CD4-positive, alpha-beta T cell treated with Interleukin-17A for 4 hours (primary cell): ENCODE measurements around the gene GAMT.
A peak's percentile ranks its signal among the peaks of the same experiment; 100 is the strongest.

Experiments
- DNase-seq: peaks from one replicate; pipeline ENCODE4 v3.0.0-alpha.2; 2020; ENCODE audit warnings: mixed read lengths

GAMT gene

GRCh38 chr19:1417681-1418495, 16.5 kb upstream of the GAMT start:
- DNase-seq = no peak

DNA sequence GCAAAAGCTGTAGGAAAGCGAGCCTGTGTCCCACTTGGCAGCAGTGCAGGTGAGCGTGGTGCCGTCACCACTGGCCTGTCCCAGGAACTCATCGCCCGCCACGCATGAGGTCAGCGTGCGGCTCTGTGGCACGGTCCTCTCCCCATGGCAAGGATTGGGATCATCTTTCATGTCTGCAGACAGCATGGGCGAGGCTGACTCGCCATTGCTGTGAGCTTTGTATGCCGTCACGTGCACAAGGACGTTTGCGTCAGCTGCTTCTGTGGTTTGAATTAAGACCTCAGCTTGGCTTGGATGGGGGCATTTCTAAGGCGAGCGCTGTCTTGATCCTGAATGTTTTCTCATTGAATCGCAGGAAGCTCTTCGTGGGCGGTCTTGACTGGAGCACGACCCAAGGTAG, 15.8 kb upstream of the GAMT start:
- no peak for DNase-seq

DNA sequence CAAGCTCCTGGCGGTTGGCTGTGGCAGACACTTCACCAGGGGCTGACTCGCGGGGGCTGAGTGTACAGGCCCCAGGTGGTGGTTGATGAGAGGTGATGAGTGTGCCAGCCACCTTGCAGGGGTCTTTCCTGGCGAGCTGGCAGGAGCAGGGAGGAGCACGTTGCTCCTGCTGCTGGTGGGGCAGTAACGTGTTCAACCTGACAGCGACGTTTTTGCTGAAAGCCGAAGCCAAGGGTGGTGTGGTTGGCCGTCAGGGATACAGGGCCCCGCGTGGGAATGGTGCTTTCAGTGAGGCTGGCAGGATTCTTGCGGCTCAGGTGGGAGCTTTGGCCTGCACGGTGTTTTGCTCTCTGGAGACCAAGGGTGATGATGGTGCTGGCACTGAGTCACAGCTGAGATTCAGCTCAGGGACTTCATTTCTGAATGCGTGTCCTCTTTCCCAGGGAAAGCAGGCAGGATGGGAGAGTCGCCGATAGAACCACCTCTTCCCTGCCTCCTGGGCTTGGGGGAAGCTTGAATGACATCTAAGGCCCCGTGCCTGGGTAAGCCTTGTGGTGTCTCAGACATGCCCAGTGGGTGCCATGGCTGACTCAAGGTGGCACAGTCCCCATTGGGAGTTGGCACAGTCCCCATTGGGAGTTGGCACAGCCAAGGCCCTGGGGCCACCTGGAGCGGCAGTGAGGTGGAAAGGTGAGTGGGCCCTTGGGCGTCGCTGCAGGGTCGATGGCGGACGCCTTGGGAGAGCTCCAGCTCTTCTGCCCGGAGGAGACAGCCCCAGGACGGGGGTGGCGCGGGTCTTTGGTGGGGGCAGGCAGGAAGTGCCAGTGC, 14.9 kb upstream of the GAMT start:
- no peak for DNase-seq

DNA sequence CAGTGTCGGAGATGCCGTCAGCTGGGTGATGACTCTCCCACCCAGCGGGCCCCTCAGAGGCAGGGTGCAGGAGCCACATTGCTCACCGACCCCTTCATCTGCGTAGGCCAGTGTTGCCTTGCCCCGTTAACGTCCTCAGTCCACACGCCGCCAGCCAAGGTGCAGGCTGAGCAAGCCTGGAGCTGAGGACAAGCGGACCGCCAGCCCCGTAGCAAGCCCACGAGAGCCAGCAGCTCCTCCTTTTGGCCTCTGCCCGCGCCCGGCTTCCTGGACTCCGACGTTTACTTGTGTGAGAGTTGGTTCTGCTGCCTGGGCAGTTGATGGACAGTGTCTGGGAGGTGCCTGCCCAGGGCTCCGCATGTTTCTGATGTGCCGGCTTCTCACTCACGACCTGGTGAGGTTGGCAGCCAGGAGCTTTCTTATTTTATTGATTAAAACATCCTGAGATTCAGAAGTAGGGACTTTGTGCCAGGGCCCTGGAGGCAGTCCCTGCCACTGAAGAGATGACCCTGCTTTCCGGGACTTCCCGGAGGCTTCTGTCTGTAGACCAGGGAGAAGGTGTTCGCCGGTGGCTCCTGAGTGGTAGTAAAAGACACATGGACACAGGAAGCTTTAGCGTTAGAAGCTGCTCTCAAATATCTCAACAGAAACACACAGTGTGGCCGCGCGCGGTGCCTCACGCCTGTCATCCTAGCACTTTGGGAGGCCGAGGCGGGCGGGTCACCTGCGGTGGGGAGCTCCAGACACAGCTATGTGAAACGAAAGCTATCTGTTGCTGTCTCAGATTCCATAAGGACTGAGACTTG, 11.9 kb upstream of the GAMT start:
- DNase-seq = no peak

GRCh38 chr19:1412323-1412923, 11.1 kb upstream of the GAMT start:
- DNase-seq = no peak

DNA sequence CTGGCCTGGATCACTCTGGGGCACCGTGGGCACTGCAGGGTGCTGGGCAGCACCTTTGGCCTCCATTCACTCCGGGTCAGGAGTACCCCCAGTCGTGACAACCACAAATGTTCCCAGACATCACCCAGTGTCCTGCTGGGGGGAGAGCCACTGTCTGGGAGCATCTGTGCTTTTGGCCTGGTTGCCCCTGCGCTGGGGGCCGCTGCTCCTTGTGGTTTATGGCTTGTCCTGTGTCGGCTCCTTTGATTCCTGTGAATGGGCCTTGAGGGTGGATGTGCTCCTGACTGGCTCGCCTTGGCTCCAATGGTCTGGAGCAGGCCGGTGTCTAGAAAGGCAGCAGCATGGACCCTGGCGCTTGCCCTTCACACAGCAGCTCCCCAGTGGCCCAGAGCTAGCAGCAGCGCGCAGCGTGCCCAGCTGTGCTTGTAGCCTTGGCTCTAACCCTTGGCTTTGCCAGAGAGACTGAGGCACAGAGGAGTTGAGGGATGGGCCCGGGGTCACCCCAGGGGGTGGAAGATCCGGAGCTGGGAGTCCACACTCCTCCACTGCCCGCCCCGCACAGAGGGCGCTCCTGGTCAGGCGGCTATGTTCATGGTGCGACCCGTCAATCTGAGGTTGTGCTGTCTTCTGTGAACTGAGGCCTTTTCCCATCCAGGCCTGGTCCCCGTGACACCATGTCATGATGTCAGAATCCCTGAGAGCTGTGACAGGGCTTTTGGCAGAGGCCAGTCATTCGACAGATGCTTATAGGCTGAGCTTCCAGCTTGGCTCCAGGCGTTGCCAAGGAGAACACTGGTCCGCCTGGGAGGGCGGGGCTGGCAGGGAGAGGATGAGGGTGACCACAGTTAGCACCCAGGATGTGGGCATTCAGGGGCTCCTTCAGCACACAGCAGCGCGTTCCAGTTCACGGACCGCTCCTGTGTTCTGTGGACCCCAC, 10.2 kb upstream of the GAMT start:
- DNase-seq = peak; percentile 19

- DNase-seq = no peak
These were observed 9.4 kb upstream of the GAMT start for GRCh38 chr19:1410789-1411188.

DNA sequence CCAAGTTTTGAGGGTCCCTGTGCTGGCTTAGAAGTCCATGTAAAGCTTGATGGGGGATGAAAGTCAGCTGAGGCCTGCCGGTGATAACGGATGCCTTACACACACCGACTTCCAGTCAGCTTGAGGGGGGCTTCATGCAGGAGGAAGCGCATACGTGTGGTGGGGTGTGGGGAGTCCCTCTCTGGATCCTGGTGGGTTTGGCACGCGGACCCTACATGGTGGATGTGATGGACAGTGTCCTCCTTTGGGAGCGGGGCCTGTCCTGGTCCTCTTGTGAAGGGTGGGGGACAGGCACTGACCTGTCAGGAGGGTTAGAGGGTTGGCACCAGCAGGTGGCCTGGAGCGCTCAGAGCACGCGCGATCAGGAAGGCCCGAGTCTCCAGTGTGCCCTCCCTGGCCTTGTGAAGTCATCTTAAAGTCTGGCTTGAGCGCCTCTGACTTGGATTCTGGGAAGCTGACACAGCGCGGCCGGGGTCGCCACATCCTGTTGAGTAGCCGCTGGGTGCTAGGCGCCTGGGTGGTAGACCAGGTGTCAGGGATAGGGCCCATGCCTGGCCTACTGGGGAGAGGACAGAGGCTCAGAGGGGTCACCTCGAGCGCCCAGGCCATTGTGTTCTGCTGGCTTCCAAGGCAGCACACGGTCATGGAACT, 8.9 kb upstream of the GAMT start:
- DNase-seq = no peak

DNA sequence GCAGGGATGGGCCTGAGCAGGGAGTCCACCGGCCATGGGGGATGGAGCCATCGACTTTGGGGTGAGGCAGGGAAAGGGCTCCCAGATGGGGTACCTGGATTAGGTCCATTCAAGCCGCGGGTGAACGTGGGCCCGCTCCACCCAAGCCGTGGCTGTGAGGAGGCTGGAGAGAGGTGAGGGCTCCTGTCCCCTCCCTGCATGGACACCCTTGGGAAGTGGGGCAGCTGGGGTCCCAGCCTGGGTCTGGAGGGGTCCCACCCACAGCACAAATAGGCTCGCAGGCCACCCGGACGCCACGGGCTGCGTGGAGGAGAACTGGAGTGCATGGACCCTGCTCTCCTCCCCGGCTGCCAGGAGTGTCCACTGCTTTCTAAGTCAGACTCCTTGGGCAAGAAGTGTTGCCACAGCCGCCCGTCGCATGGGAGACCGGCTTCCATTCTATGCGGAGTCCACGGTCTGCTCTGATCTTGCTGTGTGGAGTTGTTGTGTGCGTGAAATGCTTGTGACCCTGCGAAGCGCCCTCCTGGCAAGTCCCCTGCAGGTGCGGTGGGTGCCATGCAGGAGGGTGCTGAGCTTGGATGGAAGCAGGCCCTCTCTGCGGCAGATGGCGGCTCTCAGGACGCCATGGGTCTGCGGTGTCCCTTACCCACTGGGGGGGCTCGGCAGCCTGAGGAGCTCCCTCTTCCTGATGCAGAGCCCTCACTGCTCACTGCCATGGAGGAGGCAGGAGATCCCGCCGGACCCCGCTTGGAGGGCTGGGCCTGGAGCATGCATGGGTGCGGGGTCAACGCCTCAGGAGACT, 8.1 kb upstream of the GAMT start:
- no peak for DNase-seq

DNA sequence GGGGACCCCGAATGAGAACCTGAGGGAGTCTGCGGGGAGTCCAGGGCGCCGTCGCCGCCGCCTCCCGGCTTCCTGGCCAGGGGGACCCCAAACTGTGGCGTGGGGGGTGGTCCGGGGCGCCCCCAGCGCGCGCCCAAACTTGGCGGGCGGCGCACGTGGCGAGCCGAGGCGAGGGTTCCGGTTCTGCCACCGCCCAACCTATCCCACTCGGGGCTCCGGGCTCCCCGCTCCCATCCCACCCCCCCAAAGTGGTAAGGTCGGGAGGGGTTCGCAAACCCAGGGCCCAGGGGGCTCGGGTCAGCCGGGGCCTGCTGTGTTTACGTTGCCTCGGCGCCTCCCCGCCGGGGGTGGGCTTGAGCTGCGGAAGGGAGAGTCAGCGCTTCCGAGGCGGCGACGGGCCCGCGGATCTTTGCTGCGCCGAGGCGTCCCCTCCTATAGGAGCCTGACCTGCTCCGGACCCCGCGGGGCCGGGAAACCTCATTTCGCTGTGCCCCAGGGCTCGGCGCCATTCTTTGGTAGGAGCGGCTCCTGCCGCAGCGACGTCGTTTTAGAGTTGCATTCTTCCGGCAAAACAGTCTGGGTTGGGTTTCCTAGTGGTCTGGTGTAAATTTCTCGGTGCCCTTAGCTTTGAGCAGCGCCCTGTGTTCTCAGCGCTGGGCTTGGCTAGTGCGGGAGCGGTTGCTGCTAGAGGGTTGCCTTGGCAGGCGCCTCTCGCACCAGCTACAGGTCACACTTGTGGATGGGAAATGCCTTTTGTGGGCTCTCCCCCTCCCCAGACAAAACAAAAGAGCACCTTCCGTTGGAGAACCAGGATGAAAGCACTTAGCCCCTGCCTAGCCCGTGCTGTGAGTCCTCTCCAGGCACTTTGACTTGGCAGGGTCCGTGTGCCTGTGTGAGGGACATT, 7.2 kb upstream of the GAMT start:
- peak; percentile 65 for DNase-seq

DNA sequence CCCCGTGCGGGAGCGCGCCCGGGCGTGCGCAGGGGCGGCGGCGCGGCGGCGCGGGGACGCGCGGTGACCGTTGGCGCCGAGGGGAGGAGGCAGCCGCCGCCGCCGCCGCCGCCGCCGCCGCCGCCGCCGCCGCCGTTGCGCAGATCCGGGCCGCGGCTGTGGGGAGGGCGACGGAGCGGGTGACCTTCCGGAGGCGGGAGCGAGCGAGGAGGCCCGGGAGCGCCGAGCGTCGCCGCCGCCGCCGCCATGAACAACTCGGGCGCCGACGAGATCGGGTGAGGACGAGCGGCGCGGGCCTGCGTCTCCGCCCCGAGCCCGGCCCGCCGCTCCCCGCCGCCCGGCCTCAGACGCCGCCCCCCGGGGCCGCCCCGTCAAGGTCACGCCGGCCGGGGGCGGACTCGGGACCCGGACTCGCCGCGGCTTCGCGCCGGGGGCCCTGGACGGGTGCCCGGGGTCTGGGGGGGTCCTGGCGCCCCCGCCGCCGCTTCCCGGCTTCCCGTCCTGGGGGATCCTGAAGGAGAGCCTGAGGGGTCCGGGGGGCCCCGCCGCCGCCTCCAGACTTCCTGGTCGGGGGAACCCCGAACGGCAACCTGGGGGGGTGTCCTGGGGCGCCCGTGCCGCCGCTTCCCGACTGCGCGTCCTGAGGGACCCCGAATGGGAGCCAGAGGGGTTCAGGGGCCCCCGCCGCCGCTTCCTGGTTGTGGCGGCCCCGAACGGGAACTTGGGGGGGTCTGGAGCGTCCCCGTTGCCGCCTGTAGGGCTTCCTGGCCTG, 6.4 kb upstream of the GAMT start, which contains the start of gene DAZAP1:
Gene DAZAP1 (plus strand): TSS at position 59 of the 772 bp plus-strand sequence. CDS start 188 bp downstream, at position 247.
- peak; percentile 42 for DNase-seq

- peak; percentile 99 for DNase-seq
These were observed 5.6 kb upstream of the GAMT start for GRCh38 chr19:1406774-1407527.

GRCh38 chr19:1402411-1403070, 1.2 kb upstream of the GAMT start:
- no peak for DNase-seq

GRCh38 chr19:1401889-1402217, 511 bp upstream of the GAMT start:
- DNase-seq = no peak

DNA sequence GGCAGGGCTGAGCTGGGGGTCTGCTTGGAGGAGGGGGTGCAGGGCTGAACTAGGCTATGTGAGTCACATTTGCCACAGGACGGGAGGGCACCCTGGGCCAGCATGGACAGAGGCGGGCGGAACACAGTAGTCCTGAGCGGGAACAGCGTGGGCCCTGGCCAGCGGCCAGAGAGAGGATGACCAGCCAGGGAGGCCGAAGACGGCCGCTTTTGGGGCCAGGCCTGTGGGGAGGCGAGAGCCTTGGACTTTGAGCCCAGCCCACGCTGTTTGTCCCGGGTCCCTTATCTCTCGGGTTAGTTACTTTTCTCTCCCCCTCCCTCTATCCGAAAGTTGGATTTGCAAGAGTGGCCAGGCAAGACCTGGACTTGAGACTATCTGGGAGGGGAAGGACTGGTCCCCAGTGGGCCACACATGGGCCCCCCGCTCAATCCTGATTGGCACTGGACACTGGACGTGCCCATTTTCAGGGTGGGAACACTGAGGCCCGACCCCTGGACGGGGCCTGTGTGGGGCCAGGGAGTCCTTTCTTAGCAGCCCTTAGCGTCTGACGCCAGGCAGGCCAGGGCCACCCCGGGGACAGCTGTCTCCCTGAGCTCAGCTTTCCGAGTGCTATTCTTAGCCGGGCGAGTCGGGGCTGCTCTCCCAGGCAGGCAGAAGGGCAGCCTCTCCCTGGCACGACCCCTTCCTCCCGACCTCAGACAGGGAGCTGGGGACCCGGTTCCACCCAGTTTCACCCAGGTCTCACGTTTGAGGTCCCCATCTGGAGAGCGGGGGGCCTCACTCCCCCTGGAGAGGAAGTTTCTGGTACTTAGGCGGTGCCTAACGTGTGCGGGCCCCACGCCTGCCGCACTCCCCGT, 833 bp downstream of the GAMT start:
- DNase-seq = peak; percentile 21

- DNase-seq = no peak
These were observed 1.6 kb downstream of the GAMT start for GRCh38 chr19:1399745-1400144.
